ENCODE results near the gene SYNM. TPM values are rescaled to one million over a fixed set of nuclear protein-coding genes. Genes with fewer than 3 reads are reported as not detected.

Gene SYNM
- total RNA-seq, 1 experiment from 2014 or later, result 1.9 TPM

GRCh38 chr15:99106417-99107220, 1.7 kb downstream of the SYNM start:
- no peaks in the 10 kb centered on the region for H3K79me1 ChIP-seq (ENCODE audit: insufficient read depth, low read depth, low read length, poor library complexity, severe bottlenecking)
- peaks cover 59% of the 10 kb centered on the region for H3K27me3 Mint-ChIP-seq (ENCODE audit: low read depth)

More at GRCh38 chr15:99106417-99107220, 1.7 kb downstream of the SYNM start:
- H3K23me2 ChIP-seq (ENCODE audit: insufficient read length, low read depth, low read length, poor library complexity, severe bottlenecking), result no peaks in the 10 kb centered on the region
- H3K4me1 Mint-ChIP-seq, result peaks cover 3 to 6% of the 10 kb centered on the region in 2 experiments; a peak in 2 of 4 replicates
- no peak for DNase-seq
- WGBS (ENCODE audit: extremely low coverage, insufficient read length, low lambda C conversion rate), result no CpG with 5 or more reads among the region's 15 CpGs
- H4K5ac ChIP-seq (ENCODE audit: insufficient read length, low read depth, low read length), result no peak overlapping the region
- H3K27ac Mint-ChIP-seq, result no peak overlapping the region
- no peak overlapping the region for H2AFZ ChIP-seq (ENCODE audit: low read length)
- no peak overlapping the region for H3K14ac ChIP-seq (ENCODE audit: insufficient read depth, low read length)
- H3K9me3 ChIP-seq (ENCODE audit: control insufficient read depth, low read depth, low read length), result no peaks in the 10 kb centered on the region
- H3K4me1 ChIP-seq (ENCODE audit: insufficient read depth, low read length), result no peaks in the 10 kb centered on the region
- no peak overlapping the region for H3K23ac ChIP-seq (ENCODE audit: insufficient read length, low read depth, low read length)
- no peak overlapping the region for H4K91ac ChIP-seq (ENCODE audit: insufficient read length, low read depth, low read length)
- H3K4me2 ChIP-seq (ENCODE audit: insufficient read depth, insufficient read length, low read length), result peak overlapping the region; percentile 40
- no peak overlapping the region for H2BK15ac ChIP-seq (ENCODE audit: low read depth, low read length)
- H3K9ac ChIP-seq (ENCODE audit: extremely low read depth, insufficient read length, low read length), result no peak overlapping the region
- no peaks in the 10 kb centered on the region; a peak in 1 of 7 replicates for H3K36me3 Mint-ChIP-seq (ENCODE audit: insufficient read depth in 1 of 3, low read depth in 3 of 3)
- no peak overlapping the region for H4K8ac ChIP-seq (replicated peaks; ENCODE audit: insufficient read length, low read depth, low read length)
- H3K27ac ChIP-seq (ENCODE audit: insufficient read length, low read depth, low read length), result no peak overlapping the region
- H2BK120ac ChIP-seq (ENCODE audit: low read depth, low read length, poor library complexity, severe bottlenecking), result no peak overlapping the region
- peaks cover 3% of the 10 kb centered on the region for H4K20me1 ChIP-seq (ENCODE audit: control insufficient read depth, insufficient read depth, insufficient read length)
- no peak overlapping the region for H3T11ph ChIP-seq (ENCODE audit: low read length)
- H3K4me3 Mint-ChIP-seq, result peak overlapping the region; percentile 51 to 76
- peaks cover 17% of the 10 kb centered on the region; the same call in 1 of the 2 replicates for H3K27me3 ChIP-seq (ENCODE audit: insufficient read depth, low read length)
- H2AK5ac ChIP-seq (ENCODE audit: insufficient read length, low read length), result no peak overlapping the region
- H3K9me3 Mint-ChIP-seq, result no peaks in the 10 kb centered on the region; a peak in 1 of 5 replicates
- no peak overlapping the region for H3K56ac ChIP-seq (ENCODE audit: insufficient read length, low read depth, low read length)
- H3K18ac ChIP-seq (ENCODE audit: insufficient read length, low read depth, low read length), result no peak overlapping the region
- H3K4ac ChIP-seq (ENCODE audit: low read depth, low read length), result no peak overlapping the region
- H2BK20ac ChIP-seq (ENCODE audit: low read depth, low read length, poor library complexity, severe bottlenecking), result no peak overlapping the region
- H2BK5ac ChIP-seq (ENCODE audit: insufficient read length, low read length), result no peak overlapping the region
- no peaks in the 10 kb centered on the region for H3K79me2 ChIP-seq (ENCODE audit: insufficient read depth, low read length)
- no peak for TF ChIP-seq CTCF (conservative IDR thresholded peaks at IDR 0.05)
- H2BK12ac ChIP-seq (ENCODE audit: insufficient read length, low read depth, low read length), result no peak overlapping the region

Measured in H9 (cell line).